GM21360 (cell line): ENCODE results near the gene PTRHD1.
"Not testable (repeated sequence)": the region's sequence is repeated elsewhere in the genome, so short reads cannot be mapped to it uniquely, and the experiment has no call there.

ENCODE experiments used
- ATAC-seq: cut with Tn5 transposase; IDR thresholded peaks from one replicate; pipeline ENCODE4 v1.9.1; 2021; ENCODE audit warnings: mild to moderate bottlenecking, moderate library complexity; ENCODE audit not compliant: unreplicated experiment

Gene PTRHD1

GRCh38 chr2:24792874-24793760 is at the start of gene PTRHD1, which contains the start of gene CENPO:
Gene PTRHD1 (minus strand): TSS chr2:24793391. CDS start chr2:24793377, 14 bp downstream.
Gene CENPO (plus strand): TSS chr2:24793425. CDS start chr2:24793920, 495 bp downstream.
- peak; percentile 85 for ATAC-seq

DNA sequence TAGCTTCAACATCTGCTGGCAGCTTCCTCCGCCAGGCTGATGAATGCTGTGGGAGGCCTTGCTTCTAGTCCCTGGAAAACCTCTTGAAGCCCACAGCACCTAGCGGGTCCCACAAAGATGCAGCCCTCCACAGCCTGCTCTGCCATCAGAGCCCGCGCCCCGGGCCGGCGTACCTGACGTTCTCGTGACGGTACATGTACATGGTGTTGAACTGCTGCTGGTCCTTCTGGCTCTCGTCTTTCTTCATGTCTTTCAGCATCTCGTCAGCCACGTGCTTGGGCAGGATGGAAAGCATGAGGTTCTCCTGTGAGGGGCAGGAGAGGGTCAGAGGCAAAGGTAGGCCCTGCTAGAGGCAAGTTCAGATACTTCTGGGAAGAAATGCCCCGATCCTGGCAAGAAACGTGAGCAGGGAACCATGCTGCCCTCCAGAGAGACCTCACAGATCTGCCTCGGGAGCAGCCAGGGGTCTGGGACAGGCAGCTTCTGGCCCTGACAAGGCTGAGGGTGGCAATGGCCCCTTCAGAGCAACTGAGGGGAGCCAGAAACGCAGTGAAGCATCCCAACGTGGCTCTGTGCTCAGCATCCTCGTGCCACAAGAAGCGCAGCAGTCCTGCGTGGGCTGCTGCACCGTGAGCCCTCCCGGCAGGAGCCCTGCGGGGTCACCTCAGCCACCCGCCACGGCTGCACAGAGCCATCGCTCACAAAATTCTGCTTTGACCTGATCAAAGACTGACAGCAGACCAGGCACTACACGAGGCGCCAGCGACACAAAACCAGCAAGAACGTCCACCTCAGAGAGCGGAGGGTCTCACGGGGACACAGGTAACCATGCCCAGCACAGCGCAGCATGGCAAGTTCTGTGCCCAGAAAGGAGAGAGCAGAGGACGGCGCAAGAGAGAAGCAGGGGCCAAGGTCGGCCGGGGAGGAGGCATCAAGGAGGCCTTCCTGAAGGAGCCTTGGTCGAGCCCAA is 49.2 kb upstream of the PTRHD1 start:
- ATAC-seq = no peak

GRCh38 chr2:24840962-24841945 is 48.1 kb upstream of the PTRHD1 start:
- ATAC-seq = no peak

- ATAC-seq = no peak
These were observed 47.1 kb upstream of the PTRHD1 start for GRCh38 chr2:24840164-24840869.

- ATAC-seq = no peak
These were observed 46.5 kb upstream of the PTRHD1 start for GRCh38 chr2:24839729-24840128.

- no peak for ATAC-seq
These were observed 45.4 kb upstream of the PTRHD1 start for GRCh38 chr2:24838541-24838940.

DNA sequence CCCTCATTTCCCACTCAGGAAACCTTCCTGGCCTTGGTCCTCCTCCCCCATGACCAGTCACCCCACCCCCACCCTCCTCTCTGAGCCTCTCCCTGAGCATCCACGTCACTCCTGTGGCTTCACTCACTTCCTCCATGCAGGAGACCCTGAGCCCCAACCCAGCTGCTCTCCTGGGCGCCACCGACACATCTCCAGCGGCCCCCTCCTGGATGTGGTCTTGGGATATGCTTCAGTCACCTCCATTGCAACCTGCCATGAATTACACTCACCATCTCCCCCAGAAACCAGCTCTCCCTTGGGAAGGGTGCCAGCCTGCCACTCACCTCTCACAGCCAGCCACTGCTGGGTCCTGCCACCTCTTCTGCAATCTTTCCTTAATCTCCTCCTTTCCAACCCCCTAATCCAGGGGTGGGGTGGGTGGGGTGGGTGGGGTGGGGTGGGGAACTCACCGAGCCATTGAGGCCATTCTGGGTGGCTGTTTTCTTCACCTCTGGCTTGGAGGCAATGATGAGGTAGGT is 44.9 kb upstream of the PTRHD1 start:
- ATAC-seq = no peak

DNA sequence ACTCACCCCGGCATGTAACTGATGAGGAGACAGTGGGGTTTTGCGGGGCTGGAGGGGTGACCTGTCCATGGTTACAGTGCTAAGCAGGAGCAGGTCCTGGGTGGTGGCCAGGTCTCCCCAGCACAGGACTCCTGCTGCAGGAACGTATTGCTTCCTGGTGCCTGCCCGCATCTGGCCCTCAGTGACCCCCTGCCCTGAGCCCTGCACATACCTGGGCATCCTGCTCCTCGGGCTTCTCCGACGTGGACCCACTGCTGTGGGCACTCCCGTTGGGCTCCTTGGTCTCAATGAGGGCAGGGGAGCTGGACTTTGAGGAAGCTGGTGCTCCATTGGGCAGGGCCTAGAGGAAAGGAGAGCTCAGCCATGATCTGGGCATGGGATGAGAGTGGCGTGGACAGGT is 43.5 kb upstream of the PTRHD1 start:
- ATAC-seq = no peak

DNA sequence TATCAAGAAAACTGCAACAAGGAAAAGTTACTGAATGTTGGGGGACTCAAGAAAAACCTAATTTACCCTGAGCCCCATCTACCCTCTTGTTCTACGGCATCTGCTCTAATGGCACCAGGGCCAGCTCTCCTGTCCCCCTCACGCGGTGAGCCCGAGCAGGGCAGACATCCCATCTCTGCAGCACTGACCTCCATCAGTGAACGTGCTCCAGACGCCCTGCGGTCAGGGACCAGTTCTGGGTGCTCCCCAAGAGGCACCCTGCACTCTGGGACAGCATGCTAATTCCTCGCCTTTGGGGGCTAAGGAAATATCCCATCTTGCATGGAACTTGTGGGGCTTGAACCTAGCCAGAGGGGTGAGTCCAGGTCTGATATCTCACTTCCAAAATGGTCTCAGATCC is 43.0 kb upstream of the PTRHD1 start:
- no peak for ATAC-seq

- ATAC-seq = not testable (repeated sequence)
These were observed 42.2 kb upstream of the PTRHD1 start for GRCh38 chr2:24835411-24835810.

GRCh38 chr2:24834733-24835395 is 41.7 kb upstream of the PTRHD1 start:
- no peak for ATAC-seq

DNA sequence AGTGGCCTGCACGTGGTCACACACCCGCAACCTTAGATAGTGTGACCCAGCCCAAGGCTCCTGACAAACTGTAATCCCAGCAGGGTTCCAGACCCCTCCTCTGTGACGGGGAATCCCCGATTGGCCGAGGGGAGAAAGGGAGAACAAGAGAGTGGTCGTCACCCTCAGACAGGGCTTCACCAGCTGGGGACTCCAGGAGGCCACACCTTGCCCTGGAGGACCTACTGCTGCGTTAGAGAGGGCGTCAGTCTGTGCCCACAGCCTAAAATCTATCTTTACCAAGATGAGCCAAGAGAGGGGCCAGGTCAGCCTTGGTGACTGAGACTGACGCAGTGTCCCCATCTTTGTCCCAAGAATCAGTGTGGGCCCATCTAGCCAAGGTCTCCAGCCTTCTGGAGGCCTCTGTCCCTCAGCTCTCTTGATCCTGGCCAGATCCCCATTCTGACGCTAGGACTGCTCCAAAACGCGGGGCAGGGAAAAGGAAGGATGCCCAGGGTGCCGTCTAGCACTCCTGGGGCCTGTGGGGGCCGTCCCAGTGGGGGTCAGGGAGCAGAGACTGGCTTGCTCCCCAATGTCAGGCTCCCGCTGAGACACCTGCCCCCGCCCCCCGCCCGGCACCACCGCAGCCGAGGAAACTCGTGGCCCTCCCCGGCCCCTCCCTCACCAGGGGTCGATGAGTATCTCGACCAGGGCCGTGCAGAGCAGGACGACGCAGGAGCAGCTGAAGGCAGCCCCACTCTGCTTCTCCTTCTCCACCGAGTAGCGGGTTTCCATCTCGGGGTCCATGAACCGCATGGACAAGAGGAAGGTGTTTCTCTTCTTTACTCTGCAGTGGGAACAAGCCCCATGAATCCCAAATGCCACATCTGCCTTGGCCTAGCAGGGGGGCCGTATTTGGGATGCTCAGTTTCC is 40.9 kb upstream of the PTRHD1 start:
- ATAC-seq = no peak

DNA sequence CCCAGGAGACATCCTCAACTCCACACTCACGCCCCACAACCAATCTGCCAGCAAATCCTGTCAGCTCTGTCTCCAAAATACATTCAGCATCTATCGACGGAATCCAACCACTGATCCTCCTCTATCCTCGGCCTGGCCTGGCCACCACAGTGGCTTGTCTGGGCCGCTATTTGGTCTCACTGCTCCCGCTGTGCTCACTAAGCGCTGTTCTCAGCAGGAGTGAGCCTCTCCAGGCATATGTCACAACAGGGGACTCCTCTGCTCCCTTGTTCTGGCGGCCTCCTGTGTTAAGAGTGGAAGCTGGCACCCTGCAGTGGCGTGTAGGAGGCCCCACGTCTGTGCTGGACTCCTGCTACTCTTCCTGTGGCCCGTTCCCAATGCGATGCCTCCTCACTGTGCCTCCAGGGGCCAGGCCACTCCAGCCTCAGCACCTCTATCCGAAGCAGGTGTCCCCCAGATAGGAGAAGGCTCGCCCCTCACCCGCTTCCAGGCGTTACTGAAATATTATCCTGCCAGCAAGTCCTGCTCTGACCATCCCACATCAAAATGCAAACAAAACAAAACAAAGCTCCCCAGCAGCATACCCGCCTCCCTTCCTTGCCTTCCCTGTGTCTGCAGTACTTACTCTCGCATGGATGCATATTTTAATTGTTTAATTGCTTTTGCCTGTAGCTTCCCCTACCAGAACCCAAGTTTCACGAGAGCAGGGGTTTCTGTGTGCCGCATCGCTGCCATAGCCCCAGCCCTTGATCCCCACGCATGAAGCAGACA is 39.9 kb upstream of the PTRHD1 start:
- no peak for ATAC-seq

- no peak for ATAC-seq
These were observed 39.3 kb upstream of the PTRHD1 start for GRCh38 chr2:24832521-24832920.

GRCh38 chr2:24832073-24832461 is 38.9 kb upstream of the PTRHD1 start:
- ATAC-seq = no peak

DNA sequence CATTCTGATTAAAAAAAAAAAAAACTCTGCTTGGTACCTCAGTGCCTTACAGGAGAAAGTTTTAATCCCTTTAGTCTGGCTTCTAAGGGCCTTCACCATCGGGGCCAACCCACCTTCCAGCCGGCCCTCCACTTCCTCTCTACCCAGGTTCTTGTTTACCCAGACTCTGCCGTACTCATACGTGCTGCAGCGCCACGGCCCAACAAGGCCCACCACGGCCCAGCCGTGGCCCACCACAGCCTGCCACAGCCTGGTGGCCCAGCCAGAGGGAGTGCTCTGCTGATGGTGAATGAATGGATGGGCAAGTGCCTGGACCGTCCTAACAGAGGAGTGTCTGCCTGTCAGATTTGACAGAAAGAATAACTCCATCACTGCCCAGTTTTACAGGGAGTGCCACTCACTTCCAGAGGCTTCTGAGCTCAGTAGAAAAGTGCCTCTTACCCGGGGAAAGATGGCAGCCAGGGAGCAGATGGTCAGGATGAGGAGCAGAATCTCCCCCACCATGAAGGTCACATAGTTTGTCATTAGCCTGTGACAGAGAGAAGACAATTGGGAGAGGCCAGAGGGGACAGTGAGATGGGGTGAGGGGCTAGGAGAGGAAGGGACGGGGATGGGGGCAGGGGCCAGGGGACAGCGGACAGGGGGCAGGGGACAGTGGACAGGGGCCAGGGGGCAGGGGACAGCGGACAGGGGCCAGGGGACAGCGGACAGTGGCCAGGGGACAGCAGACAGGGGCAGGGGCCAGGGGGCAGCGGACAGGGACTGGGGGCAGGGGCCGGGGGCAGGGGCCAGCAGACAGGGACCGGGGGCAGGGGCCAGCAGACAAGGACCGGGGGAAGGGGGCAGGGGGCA is 38.3 kb upstream of the PTRHD1 start:
- ATAC-seq = no peak
